NCI-H446 (cell line): ENCODE measurements around the gene MAGEB6B.
"Not testable (repeated sequence)": the region's sequence is repeated elsewhere in the genome, so short reads cannot be mapped to it uniquely, and the experiment has no call there.

Experiments
- DNase-seq, 2 experiments: peaks; one replicate each; lab custom pipeline; 2025; lab: John Stamatoyannopoulos, UW

The MAGEB6B gene, protein sequence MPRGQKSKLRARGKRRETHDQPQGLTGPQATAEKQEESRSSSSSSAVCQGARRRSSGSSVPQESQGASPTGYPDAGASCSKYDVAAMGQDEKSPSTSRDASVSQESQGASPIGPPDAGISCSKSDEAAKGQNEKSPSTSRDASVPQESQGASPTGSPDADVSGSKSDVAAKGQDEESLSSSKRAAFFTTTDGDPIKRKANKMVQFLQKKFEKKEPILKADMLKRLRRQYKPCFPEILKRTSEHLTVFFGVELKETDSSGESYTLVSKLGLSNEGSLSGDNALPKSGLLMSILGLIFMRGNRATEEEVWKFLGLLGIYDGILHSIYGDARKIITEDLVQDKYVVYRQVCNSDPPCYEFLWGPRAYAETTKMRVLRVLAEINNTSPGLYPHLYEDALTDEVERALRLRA

DNA sequence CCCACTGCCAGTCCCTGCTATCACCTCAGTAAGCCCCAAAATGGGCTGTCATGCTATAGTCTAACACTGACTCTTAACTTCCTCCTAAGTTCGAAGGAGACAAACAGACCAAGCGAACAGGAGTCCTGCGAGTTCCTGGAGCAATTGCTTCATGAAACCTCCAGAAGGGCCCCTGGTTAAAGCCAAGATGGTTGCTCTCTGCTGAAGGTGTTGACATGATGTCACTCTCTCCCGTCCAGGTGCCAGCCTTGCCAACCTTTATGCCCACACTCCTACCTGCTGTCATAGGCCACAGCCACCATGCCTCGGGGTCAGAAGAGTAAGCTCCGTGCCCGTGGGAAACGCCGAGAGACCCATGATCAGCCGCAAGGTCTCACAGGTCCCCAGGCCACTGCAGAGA, at the start of gene MAGEB6B:
MAGEB6B (plus strand) TSS at position 301 of the 400 bp plus-strand sequence; CDS start at position 301, 0 bp downstream.
- DNase-seq = no peak

DNA sequence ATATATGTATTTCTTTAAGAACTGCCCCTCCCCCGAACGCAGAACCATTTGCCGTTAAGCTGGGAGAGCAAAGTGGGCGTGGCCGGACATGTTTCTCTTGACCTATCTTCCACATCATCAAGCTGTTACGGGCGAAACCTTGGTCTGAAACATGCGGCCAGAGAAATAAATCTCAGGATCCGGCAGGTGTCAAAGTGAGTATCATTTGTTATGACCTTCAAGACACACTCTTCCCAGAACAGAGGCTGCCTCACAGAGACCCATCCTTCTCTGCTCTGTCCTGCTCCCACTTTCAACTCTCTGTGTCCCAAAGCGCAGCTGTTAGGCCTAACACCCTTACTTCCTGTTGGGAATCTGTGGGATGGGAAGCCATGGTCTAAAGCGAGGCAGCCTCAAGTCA, 22.1 kb upstream of the MAGEB6B start, which contains the start of gene MAGEB18:
MAGEB18 (plus strand) TSS at position 70 of the 400 bp plus-strand sequence. CDS start 643 bp downstream, outside the sequence.
- no peak for DNase-seq

DNA sequence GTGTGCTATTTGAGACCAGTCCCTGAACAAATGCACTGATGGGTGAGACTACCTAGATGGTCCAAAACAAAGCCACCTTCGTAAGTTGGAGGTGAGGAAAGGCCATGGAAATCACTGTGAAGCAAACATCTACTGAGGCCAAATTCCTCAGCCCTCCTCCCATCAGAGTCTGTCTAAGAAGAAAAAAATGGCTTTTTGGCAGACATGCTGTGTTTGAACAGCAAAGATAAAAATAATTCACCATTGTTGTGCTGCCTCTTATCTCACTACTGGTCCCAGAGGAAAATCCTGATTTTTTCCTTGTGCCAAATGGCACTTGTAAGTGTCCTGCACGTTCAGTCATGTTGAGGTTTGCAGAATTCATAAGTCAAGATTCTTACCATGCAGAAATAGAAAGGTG, 14.4 kb upstream of the MAGEB6B start:
- no peak for DNase-seq

DNA sequence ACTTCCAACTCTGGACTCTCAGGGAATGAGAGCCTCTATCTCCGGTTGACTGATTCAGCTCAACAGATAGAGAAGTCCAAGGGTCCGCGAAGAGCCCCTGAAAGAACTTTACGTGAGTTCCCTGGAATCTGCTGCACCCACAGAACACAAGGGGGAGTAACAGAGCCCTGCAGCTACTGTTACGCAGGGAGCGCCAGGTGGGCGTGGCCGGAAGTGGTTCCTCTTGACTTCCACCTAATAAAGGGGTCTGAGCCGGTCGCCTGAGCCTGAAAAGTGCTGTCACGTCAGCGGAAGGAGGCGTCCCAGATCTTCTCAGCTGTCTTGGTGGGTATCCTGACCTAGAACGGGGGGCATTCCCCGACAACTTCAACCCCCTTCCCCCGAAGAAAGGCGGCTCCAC, 31.8 kb downstream of the MAGEB6B start, which contains the start of gene MAGEB6:
MAGEB6 (plus strand) TSS at position 237 of the 400 bp plus-strand sequence. CDS start 1,407 bp downstream, outside the sequence.
- peak in 1 of 2 experiments; percentile 17 for DNase-seq

DNA sequence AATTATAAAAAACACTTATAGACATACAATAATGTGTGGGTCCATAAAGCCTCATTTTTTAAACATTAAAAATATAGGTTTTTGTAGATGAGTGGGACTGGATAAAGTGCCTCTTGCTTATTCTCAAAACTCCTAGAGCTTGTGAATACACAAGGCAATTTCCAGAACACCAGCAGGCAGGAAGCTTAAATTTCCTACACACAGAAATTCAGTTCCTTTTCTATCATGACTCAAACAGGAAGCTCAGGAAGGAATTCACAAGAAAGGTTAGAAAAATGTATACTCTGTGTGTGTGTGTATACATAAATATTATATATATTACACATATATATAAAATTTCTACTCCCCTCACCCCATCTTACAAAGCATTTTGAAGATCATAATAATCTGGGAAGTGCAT, 43.2 kb downstream of the MAGEB6B start:
- no peak for DNase-seq

DNA sequence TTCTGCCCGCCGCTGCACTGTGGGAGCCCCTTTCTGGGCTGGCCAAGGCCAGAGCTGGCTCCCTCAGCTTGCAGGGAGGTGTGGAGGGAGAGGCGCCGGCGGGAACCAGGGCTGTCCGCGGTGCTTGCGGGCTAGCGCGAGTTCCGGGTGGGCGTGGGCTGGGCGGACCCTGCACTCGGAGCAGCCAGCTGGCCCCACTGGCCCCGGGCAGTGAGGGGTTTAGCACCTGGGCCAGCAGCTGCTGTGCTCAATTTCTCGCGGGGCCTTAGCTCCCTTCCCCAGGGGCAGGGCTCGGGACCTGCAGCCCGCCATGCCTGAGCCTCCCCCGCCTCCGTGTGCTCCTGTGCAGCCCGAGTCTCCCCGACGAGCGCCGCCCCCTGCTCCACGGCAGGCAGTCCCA, 44.3 kb downstream of the MAGEB6B start:
- DNase-seq = not testable (repeated sequence)

DNA sequence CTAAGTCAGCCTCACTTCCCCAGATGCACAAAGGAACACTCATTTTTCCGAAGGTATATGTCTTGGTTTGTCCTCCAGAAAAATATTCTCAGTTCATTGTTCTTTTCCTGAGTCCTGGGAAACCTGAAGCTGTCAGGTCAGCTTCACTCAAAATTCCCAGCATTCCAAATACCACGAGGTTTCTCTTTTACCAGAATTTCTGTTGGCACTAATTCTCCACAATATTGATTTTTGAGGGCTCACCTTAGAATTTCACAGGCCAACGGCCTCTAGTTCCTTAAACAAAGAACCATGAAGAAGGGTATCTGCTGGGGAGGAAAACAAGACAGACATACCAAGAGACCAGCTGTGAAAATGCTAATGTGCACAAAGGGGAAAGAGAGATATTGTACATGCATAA, 47.6 kb downstream of the MAGEB6B start:
- no peak for DNase-seq
